ENCODE results near the gene MCF2.

The MCF2 gene

DNA sequence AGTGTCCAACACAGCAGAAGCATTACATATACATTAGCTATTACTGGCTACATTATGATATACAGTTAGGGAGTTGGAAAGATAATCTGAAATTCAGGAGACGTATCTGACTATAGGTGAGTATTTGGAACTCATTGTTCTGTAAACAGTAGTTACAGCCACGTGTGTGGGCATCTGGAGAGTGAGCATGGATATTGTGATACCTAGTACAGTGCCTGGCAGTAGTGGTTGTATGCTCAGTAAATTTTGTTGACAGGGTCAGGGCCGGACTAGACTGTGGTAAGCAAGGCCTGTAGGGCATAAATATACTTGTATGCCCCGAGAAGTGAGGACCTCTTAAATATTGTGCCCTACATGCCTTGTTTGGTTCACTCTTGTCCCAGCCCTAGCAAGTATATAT lies 174.5 kb downstream of the MCF2 start:
- no peak for TF ChIP-seq Cebpa-rat (IDR thresholded peaks at IDR 0.05)
- Histone ChIP-seq H3K9me3 (replicated peaks in 1 of 11) (no peaks in the 10 kb centered on the region), H3K4me3 (no peak overlapping the region), H3K27me3 (peaks cover 53 to 87% (median 77%) of the 10 kb centered on the region in 11 experiments), H3K9ac (no peak overlapping the region), H4K20me1 (no peaks in the 10 kb centered on the region), H3K4me2 (no peak overlapping the region), H3K4me1 (no peaks in the 10 kb centered on the region), H3K27ac (no peak overlapping the region), H3K36me3 (no peaks in the 10 kb centered on the region)

DNA sequence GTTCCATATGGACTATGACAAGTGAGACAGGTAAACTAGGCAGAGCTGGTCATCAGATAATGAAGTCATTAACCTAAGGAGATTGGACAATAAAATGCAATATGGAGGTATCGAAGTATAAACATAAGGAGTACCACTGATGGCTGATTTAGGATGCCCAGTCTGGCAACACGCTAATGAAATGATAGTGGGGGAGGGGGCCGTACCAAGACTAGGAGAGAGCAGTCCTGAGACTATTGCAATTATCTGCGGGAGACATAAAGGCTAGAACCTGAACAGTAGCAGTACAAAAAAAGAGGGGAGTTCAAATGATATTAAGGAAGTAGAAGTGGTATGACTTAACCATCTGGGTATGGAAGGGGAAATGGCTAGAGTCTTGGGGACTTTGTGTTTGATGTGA lies 175.1 kb downstream of the MCF2 start:
- Histone ChIP-seq H4K20me1 (no peaks in the 10 kb centered on the region), H3K36me3 (no peaks in the 10 kb centered on the region), H3K4me1 (no peaks in the 10 kb centered on the region), H3K27me3 (peaks cover 47 to 81% (median 71%) of the 10 kb centered on the region in 11 experiments), H3K4me3 (no peak overlapping the region), H3K4me2 (no peak overlapping the region), H3K9ac (no peak overlapping the region), H3K27ac (no peak overlapping the region), H3K9me3 (replicated peaks in 1 of 11) (no peaks in the 10 kb centered on the region)
- no peak for TF ChIP-seq Cebpa-rat (IDR thresholded peaks at IDR 0.05)
